ENCODE measurements around the gene P3H2. TPM values are rescaled to one million over a fixed set of nuclear protein-coding genes. Genes with fewer than 3 reads are reported as not detected.

The P3H2 gene
- total and polyA plus RNA-seq, 2 of the 4 experiments (the other 2 are of a cell fraction): 54.7 to 64.3 TPM

- ChIA-PET CTCF (interaction anchor here (1.6 kb wide), 1 partner anchor 16 kb away, joined by 7 read pairs; no protein-coding TSS in a partner anchor), POLR2A (ENCODE audit: unreplicated experiment) (interaction anchor here (1.1 kb wide), 1 partner anchor 1652 kb away, joined by 9 read pairs; no protein-coding TSS in a partner anchor)
- peak overlapping the region; percentile 81; the same call in 1 of the 2 replicates for H3K9ac ChIP-seq (ENCODE audit: low read depth, low read length)
- no peak overlapping the region for H2AFZ ChIP-seq (replicated peaks; ENCODE audit: low read length, poor library complexity)
- no peaks in the 10 kb centered on the region for H3K9me1 ChIP-seq (ENCODE audit: insufficient read depth, low read length)
- H3K18ac ChIP-seq (ENCODE audit: low read depth, low read length): peak overlapping the region; percentile 95
- H3K14ac ChIP-seq (replicated peaks; ENCODE audit: low read depth, low read length): peak overlapping the region; percentile 34
- H3K4ac ChIP-seq (ENCODE audit: low read depth, low read length): peak overlapping the region; percentile 15; the same call in 1 of the 2 replicates
- peak overlapping the region; percentile 42; the same call in 1 of the 2 replicates for H3K23ac ChIP-seq (ENCODE audit: low read depth, low read length)
- H4K8ac ChIP-seq (ENCODE audit: low read depth in 2 of 2, low read length in 2 of 2): peak overlapping the region; percentile 44 to 67
- H2AK9ac ChIP-seq (replicated peaks; ENCODE audit: low read depth, low read length, poor library complexity): no peak overlapping the region
- TF ChIP-seq RCOR1 (IDR thresholded peaks at IDR 0.05; ENCODE audit: insufficient replicate concordance, low read length): no peak
- TF ChIP-seq CTCF (conservative IDR thresholded peaks at IDR 0.05; ENCODE audit: low read depth, low read length): no peak
- TF ChIP-seq BHLHE40 (IDR thresholded peaks at IDR 0.05; ENCODE audit: low read depth, low read length): peak; percentile 48; the same call in 1 of the 2 replicates
- TF ChIP-seq POLR2A (IDR thresholded peaks at IDR 0.05; ENCODE audit: low read depth, low read length): no peak
- peak; percentile 40 for TF ChIP-seq MAFK (IDR thresholded peaks at IDR 0.05; ENCODE audit: low read depth, low read length)
- peak; percentile 64 for TF ChIP-seq FOS (IDR thresholded peaks at IDR 0.05; ENCODE audit: low read depth, low read length)
- no peak for TF ChIP-seq USF2 (IDR thresholded peaks at IDR 0.05; ENCODE audit: low read depth, low read length)
- TF ChIP-seq SMC3 (IDR thresholded peaks at IDR 0.05; ENCODE audit: low read depth, low read length): peak; percentile 18; the same call in 1 of the 2 replicates
- H4K5ac ChIP-seq (ENCODE audit: low read depth, low read length): peak overlapping the region; percentile 69; the same call in 1 of the 2 replicates
- peak overlapping the region; percentile 98 for H3K4me2 ChIP-seq (ENCODE audit: low read depth, low read length)
- H3K36me3 ChIP-seq (ENCODE audit: control insufficient read depth, insufficient read depth, low read length): no peaks in the 10 kb centered on the region
- no CpG with 5 or more reads among the region's 9 CpGs for WGBS, 2 experiments (ENCODE audit: extremely low coverage in 2 of 2, insufficient read length in 1 of 2)
- peak overlapping the region; percentile 50; the same call in 1 of the 2 replicates for H3K4me3 ChIP-seq (ENCODE audit: insufficient read depth, low read depth, low read length)
- peak overlapping the region; percentile 47; the same call in 1 of the 2 replicates for H3K27ac ChIP-seq (ENCODE audit: insufficient read depth, low read length)
- H2BK15ac ChIP-seq (ENCODE audit: low read depth, low read length): peak overlapping the region; percentile 43; the same call in 1 of the 3 replicates
- ATAC-seq (ENCODE audit: low read depth): peak; percentile 84
- peak overlapping the region; percentile 90 for H2BK5ac ChIP-seq (ENCODE audit: low read depth, low read length, poor library complexity, severe bottlenecking)
- peaks cover 7% of the 10 kb centered on the region for H3K4me1 ChIP-seq (ENCODE audit: control insufficient read depth, insufficient read depth, low read length)
- no peaks in the 10 kb centered on the region for H3K27me3 ChIP-seq (ENCODE audit: control insufficient read depth, insufficient read depth, low read length)
- peak overlapping the region; percentile 50; the same call in 1 of the 2 replicates for H2BK20ac ChIP-seq (ENCODE audit: low read depth, low read length)
- DNase-seq: peak; percentile 83
- no peaks in the 10 kb centered on the region for H4K20me1 ChIP-seq (ENCODE audit: insufficient read depth, low read length)
- H4K91ac ChIP-seq (ENCODE audit: insufficient read depth, low read depth, low read length): peak overlapping the region; percentile 54; the same call in 1 of the 2 replicates
- H3K79me1 ChIP-seq (ENCODE audit: low read depth in 1 of 2, low read length in 2 of 2): peaks cover 3 to 29% of the 10 kb centered on the region in 2 experiments; a peak in 3 of 4 replicates
- dilution Hi-C loops (cut with HindIII; ENCODE audit: low sequenced_read_pairs, unreplicated experiment) (no loop called here), in situ Hi-C loops (cut with MboI; ENCODE audit: low sequenced_read_pairs) (no loop called here), intact Hi-C loops (cut with micrococcal nuclease) (loop anchor here (5.0 kb wide), 1 partner anchor 43 kb away; no protein-coding TSS in a partner anchor)
- no TSS peak for BruUV-seq (replicated peaks)
- no peak overlapping the region for H2AK5ac ChIP-seq (ENCODE audit: low read depth, low read length)
- H3K9me3 ChIP-seq (ENCODE audit: control insufficient read depth, insufficient read depth, low read length): no peaks in the 10 kb centered on the region
- H3K56ac ChIP-seq (ENCODE audit: extremely low read depth, insufficient read depth, low read length): peak overlapping the region; percentile 61
- H2BK120ac ChIP-seq (ENCODE audit: low read depth, low read length): peak overlapping the region; percentile 78; the same call in 1 of the 2 replicates
Measured at GRCh38 chr3:190048932-190049441, 71.7 kb downstream of the P3H2 start.

All from IMR-90 (cell line).